SK-N-SH (cell line): ENCODE results near the gene GPR158. TPM values are rescaled to one million over a fixed set of nuclear protein-coding genes. Genes with fewer than 3 reads are reported as not detected.

Experiments used
- CTCF ChIA-PET: fragments of 300-600, 350-600 bp; formaldehyde crosslinking; extraction: SDS; loops from one replicate; lab custom pipeline; 2021; lab: Yijun Ruan, JAX
- POLR2A ChIA-PET: fragments of 350-600 bp; sonication (Branson Sonifier 250); formaldehyde crosslinking; extraction: SDS; loops from one replicate; lab custom pipeline; 2020; ENCODE audit warnings: antibody characterized with exemption, inconsistent platforms; lab: Yijun Ruan, JAX
- DNase-seq: peaks from one replicate; pipeline ENCODE4 v3.0.0; 2012
- H2AFZ ChIP-seq: fragments of 200-600 bp; sonication (generic); 2 replicates; pipeline ENCODE4 v1.8.1; 2016; ENCODE audit warnings: antibody characterized with exemption, mild to moderate bottlenecking, low read depth
- H3F3A ChIP-seq: fragments of 200-600 bp; sonication (generic); replicated peaks from 2 replicates; pipeline ENCODE3; 2016; ENCODE audit warnings: antibody characterized with exemption, mild to moderate bottlenecking; ENCODE audit not compliant: insufficient read depth
- H3K27ac ChIP-seq, 2 experiments: fragments of 200-500 bp in 1 of 2; fragments of 200-600 bp in 1 of 2; sonication (Bioruptor generic) in 1 of 2; sonication (generic), shearing (Covaris generic) in 1 of 2; 2 replicates each; pipeline versions ENCODE4 v1.5.1 to v1.6.1; 2014 to 2016; ENCODE audit warnings: low read depth in 2 of 2, inconsistent platforms in 1 of 2, low read length in 1 of 2, mild to moderate bottlenecking in 1 of 2, mixed read lengths in 1 of 2
- H3K27me3 ChIP-seq: fragments of 200-600 bp; sonication (generic), shearing (Covaris generic); 2 replicates; pipeline ENCODE4 v1.6.1; 2016; ENCODE audit warnings: mixed run types; ENCODE audit not compliant: insufficient read depth
- H3K36me3 ChIP-seq, 2 experiments: fragments of 200-500 bp in 1 of 2; fragments of 200-600 bp in 1 of 2; sonication (Bioruptor generic) in 1 of 2; sonication (generic) in 1 of 2; replicated peaks in 1 of 2; 2 replicates each; pipeline versions ENCODE3 to v1.5.1; 2014 to 2016; ENCODE audit warnings: low read length in 1 of 2, mild to moderate bottlenecking in 1 of 2; ENCODE audit not compliant: insufficient read depth in 2 of 2, control insufficient read depth in 1 of 2
- H3K4me1 ChIP-seq, 2 experiments: fragments of 200-500 bp in 1 of 2; fragments of 200-600 bp in 1 of 2; sonication (Bioruptor generic) in 1 of 2; sonication (generic), shearing (Covaris generic) in 1 of 2; 2 replicates each; pipeline versions ENCODE4 v1.5.1 to v1.6.1; 2014 to 2016; ENCODE audit warnings: low read depth in 1 of 2, low read length in 1 of 2, mixed run types in 1 of 2; ENCODE audit not compliant: insufficient read depth in 2 of 2, control insufficient read depth in 1 of 2
- H3K4me2 ChIP-seq: fragments of 200-600 bp; sonication (generic), shearing (Covaris generic); 2 replicates; pipeline ENCODE4 v1.6.1; 2017; ENCODE audit warnings: mixed run types
- H3K4me3 ChIP-seq, 2 experiments: fragments of 200-500 bp in 1 of 2; fragments of 200-600 bp in 1 of 2; sonication (Bioruptor generic) in 1 of 2; sonication (generic), shearing (Covaris generic) in 1 of 2; 2 replicates each; pipeline versions ENCODE4 v1.5.1 to v1.8.1; 2014 to 2016; ENCODE audit warnings: low read depth in 2 of 2, inconsistent platforms in 1 of 2, low read length in 1 of 2, mild to moderate bottlenecking in 1 of 2, mixed read lengths in 1 of 2, moderate library complexity in 1 of 2
- H3K79me2 ChIP-seq: fragments of 200-600 bp; sonication (generic); 2 replicates; pipeline ENCODE4 v1.8.1; 2017; ENCODE audit warnings: mild to moderate bottlenecking; ENCODE audit not compliant: insufficient read depth
- H3K9ac ChIP-seq: fragments of 200-600 bp; sonication (generic); 2 replicates; pipeline ENCODE4 v1.6.1; 2017; ENCODE audit warnings: mixed run types
- H3K9me2 ChIP-seq: fragments of 200-600 bp; sonication (generic); 2 replicates; pipeline ENCODE4 v1.6.1; 2017; ENCODE audit warnings: mixed run types
- H3K9me3 ChIP-seq: fragments of 200-600 bp; sonication (generic); 2 replicates; pipeline ENCODE4 v1.6.1; 2017; ENCODE audit warnings: mixed run types, mild to moderate bottlenecking, moderate library complexity
- H4K20me1 ChIP-seq: fragments of 200-600 bp; sonication (generic); 2 replicates; pipeline ENCODE4 v1.6.1; 2017; ENCODE audit warnings: mild to moderate bottlenecking, mixed run types; ENCODE audit not compliant: insufficient read depth
- EP300 ChIP-seq, 2 experiments: IDR thresholded peaks; 2 replicates each; pipeline versions ENCODE4 v1.4.0 to v1.6.1; 2012; ENCODE audit warnings: borderline replicate concordance in 1 of 2, low read depth in 1 of 2, low read length in 1 of 2
- FOSL2 ChIP-seq: IDR thresholded peaks from 2 replicates; pipeline ENCODE4 v1.4.0; 2012; ENCODE audit warnings: low read depth, mild to moderate bottlenecking, moderate library complexity, borderline replicate concordance
- FOXJ3 ChIP-seq: sonication (generic); formaldehyde crosslinking; IDR thresholded peaks from 2 replicates; pipeline ENCODE4 v1.5.1; 2020; ENCODE audit warnings: mild to moderate bottlenecking, missing genetic modification reagents
- FOXM1 ChIP-seq: IDR thresholded peaks from 2 replicates; pipeline ENCODE4 v1.4.0; 2012; ENCODE audit warnings: low read depth, mild to moderate bottlenecking
- GATA2 ChIP-seq: sonication (generic); formaldehyde crosslinking; IDR thresholded peaks from 2 replicates; pipeline ENCODE4 v1.5.0; 2020; ENCODE audit warnings: mild to moderate bottlenecking, missing genetic modification reagents
- JUND ChIP-seq: IDR thresholded peaks from 2 replicates; pipeline ENCODE4 v1.4.0; 2012
- MXI1 ChIP-seq: IDR thresholded peaks from 2 replicates; pipeline ENCODE4 v1.6.1; 2012; ENCODE audit warnings: mild to moderate bottlenecking, low read depth, low read length, improper control_type of control experiment
- NFIC ChIP-seq: IDR thresholded peaks from 2 replicates; pipeline ENCODE4 v1.4.0; 2012; ENCODE audit warnings: borderline replicate concordance
- POLR2AphosphoS5 ChIP-seq: IDR thresholded peaks from 2 replicates; pipeline ENCODE4 v1.6.1; 2012; ENCODE audit warnings: low read depth, low read length
- RAD21 ChIP-seq: IDR thresholded peaks from 2 replicates; pipeline ENCODE4 v1.6.1; 2012; ENCODE audit warnings: mild to moderate bottlenecking, low read length
- RXRA ChIP-seq: IDR thresholded peaks from 2 replicates; pipeline ENCODE4 v1.4.0; 2012; ENCODE audit warnings: low read depth, mild to moderate bottlenecking, borderline replicate concordance
- SMC3 ChIP-seq: IDR thresholded peaks from 2 replicates; pipeline ENCODE4 v1.6.1; 2012; ENCODE audit warnings: low read depth, low read length, improper control_type of control experiment
- TAF1 ChIP-seq: IDR thresholded peaks from 2 replicates; pipeline ENCODE4 v1.6.1; 2012; ENCODE audit warnings: low read depth, mild to moderate bottlenecking, low read length, moderate library complexity, borderline replicate concordance
- TEAD4 ChIP-seq: IDR thresholded peaks from 2 replicates; pipeline ENCODE4 v1.4.0; 2012; ENCODE audit warnings: mild to moderate bottlenecking, borderline replicate concordance; ENCODE audit not compliant: insufficient read depth
- USF1 ChIP-seq: IDR thresholded peaks from 2 replicates; pipeline ENCODE4 v1.4.0; 2012; ENCODE audit warnings: low read depth, borderline replicate concordance
- ZBTB33 ChIP-seq: IDR thresholded peaks from 2 replicates; pipeline ENCODE4 v1.4.0; 2012; ENCODE audit warnings: low read depth, borderline replicate concordance
- WGBS: methylation state at CpG from one replicate; pipeline ENCODE4 v1.1.6; 2017; ENCODE audit warnings: low lambda C conversion rate; 5-methylcytosine and 5-hydroxymethylcytosine counted together
- polyA plus RNA-seq, 3 experiments: library from polyadenylated mRNA; depleted of rRNA; stranded (reverse); fragments of >200 nt; gene quantifications; 2 replicates each; pipeline ENCODE4 v1.2.3, GENCODE V29; 2012

The GPR158 gene
- polyA plus RNA-seq, 1 of the 3 experiments (the other 2 are of a cell fraction), result not detected

- no peak for TF ChIP-seq USF1
- no peak for TF ChIP-seq RAD21
- TF ChIP-seq FOXM1, result no peak
- no peak for TF ChIP-seq ZBTB33
- TF ChIP-seq JUND, result no peak
These were observed at the start of gene GPR158 (continued) for GRCh38 chr10:25174461-25175230.

GRCh38 chr10:25125201-25125611 lies 49.6 kb upstream of the GPR158 start:
- Histone ChIP-seq H3K4me3 (no peak overlapping the region), H3K9me3 (no peaks in the 10 kb centered on the region), H3K36me3 (no peaks in the 10 kb centered on the region), H3F3A (no peaks in the 10 kb centered on the region), H3K27me3 (no peaks in the 10 kb centered on the region), H3K4me1 (no peaks in the 10 kb centered on the region), H3K9ac (no peak overlapping the region)
- no CpG with 5 or more reads among the region's 7 CpGs for WGBS
- DNase-seq, result peak; percentile 9
- no peak for TF ChIP-seq TAF1
- no peak for TF ChIP-seq TEAD4
- no peak for TF ChIP-seq RAD21
- no peak for TF ChIP-seq RXRA
- TF ChIP-seq POLR2AphosphoS5, result no peak
- TF ChIP-seq NFIC, result no peak
- TF ChIP-seq GATA2 (CRISPR knock-in tag), result no peak
- no peak for TF ChIP-seq SMC3
- TF ChIP-seq, all 33 proteins: peak for 0
- Histone ChIP-seq H3K79me2 (no peaks in the 10 kb centered on the region), H3K9me2 (no peaks in the 10 kb centered on the region), H4K20me1 (no peaks in the 10 kb centered on the region), H2AFZ (no peak overlapping the region), H3K4me2 (no peak overlapping the region), H3K27ac (no peak overlapping the region)
- POLR2A ChIA-PET, result no interaction called here
- CTCF ChIA-PET, result interaction anchor here (1.0 to 1.3 kb wide), 2 partner anchors 12 to 102 kb away, joined by 5 to 8 read pairs; no protein-coding TSS in a partner anchor

GRCh38 chr10:25129592-25129991 lies 45.2 kb upstream of the GPR158 start:
- POLR2A ChIA-PET, result no interaction called here
- Histone ChIP-seq H3K4me3 (no peak overlapping the region), H3K27me3 (no peaks in the 10 kb centered on the region), H3K9ac (no peak overlapping the region), H3K9me2 (no peaks in the 10 kb centered on the region), H3K9me3 (no peaks in the 10 kb centered on the region), H4K20me1 (no peaks in the 10 kb centered on the region), H3K79me2 (no peaks in the 10 kb centered on the region), H3K36me3 (no peaks in the 10 kb centered on the region), H3K4me1 (no peaks in the 10 kb centered on the region), H3K27ac (no peak overlapping the region), H3K4me2 (no peak overlapping the region), H3F3A (no peaks in the 10 kb centered on the region), H2AFZ (no peak overlapping the region)
- no peak for TF ChIP-seq TAF1
- TF ChIP-seq FOXM1, result no peak
- TF ChIP-seq USF1, result no peak
- TF ChIP-seq SMC3, result no peak
- TF ChIP-seq FOSL2, result no peak
- no peak for TF ChIP-seq EP300 (IDR thresholded peaks at IDR 0.05; ENCODE audit: borderline replicate concordance in 1 of 2, low read depth in 1 of 2, low read length in 1 of 2)
- no peak for TF ChIP-seq MXI1
- no peak for TF ChIP-seq FOXJ3 (CRISPR knock-in tag)
- DNase-seq, result no peak
- 14% methylated on average over 4 of the region's 4 CpGs for WGBS
- CTCF ChIA-PET, result interaction anchor here (0.7 kb wide), 1 partner anchor 48 kb away, joined by 3 read pairs; no protein-coding TSS in a partner anchor
